Body of pancreas (tissue), 4 donors: ENCODE data around the gene SIRPB2. TPM values are rescaled to one million over a fixed set of nuclear protein-coding genes. Genes with fewer than 3 reads are reported as not detected.
A peak's percentile ranks its signal among the peaks of the same experiment; 100 is the strongest.

Experiments
- ATAC-seq: fragments of 150-250 bp; one replicate; pipeline ENCODE4 v1.9.1; 2016
- DNase-seq, 4 donors: peaks; one replicate each; pipeline ENCODE4 v3.0.0-alpha.2; 2019
- H3K27ac ChIP-seq, 4 donors: fragments of 200-600 bp; sonication (generic); 1 replicate in 3 of 4; 2 replicates in 1 of 4; pipeline versions ENCODE4 v1.5.1 to v1.6.1; 2016 to 2019; ENCODE audit warnings: mild to moderate bottlenecking in 1 of 4, mixed read lengths in 1 of 4, moderate library complexity in 1 of 4
- H3K27me3 ChIP-seq, 2 donors: fragments of 200-600 bp; sonication (generic); one replicate each; pipeline ENCODE4 v1.6.0; 2016; ENCODE audit warnings: mild to moderate bottlenecking in 1 of 2
- H3K36me3 ChIP-seq, 2 donors: fragments of 200-600 bp; sonication (generic); replicated peaks in 1 of 2; 2 replicates each; pipeline ENCODE4 v1.5.1; 2016; ENCODE audit warnings: low read depth in 2 of 2; ENCODE audit not compliant: insufficient read depth in 1 of 2
- H3K4me1 ChIP-seq: fragments of 200-600 bp; sonication (generic); one replicate; pipeline ENCODE4 v1.6.0; 2016
- H3K4me3 ChIP-seq, 2 donors: fragments of 200-600 bp; sonication (generic); 1 replicate in 1 of 2; 2 replicates in 1 of 2; pipeline ENCODE4 v1.5.1; 2016 to 2019
- H3K9me3 ChIP-seq, 3 donors: fragments of 200-600 bp; sonication (generic); 1 replicate in 2 of 3; 2 replicates in 1 of 3; pipeline ENCODE4 v1.5.1; 2016
- CTCF ChIP-seq, 7 experiments: fragments of 450-650 bp in 4 of 7; fragments of 200-600 bp in 3 of 7; sonication (generic) in 3 of 7; IDR thresholded peaks; one replicate each; pipeline ENCODE4 v1.5.1; 2016 to 2019; ENCODE audit warnings: antibody characterized with exemption in 7 of 7
- POLR2A ChIP-seq, 3 donors: fragments of 450-650 bp; IDR thresholded peaks; one replicate each; pipeline ENCODE4 v1.6.1; 2016; ENCODE audit warnings: antibody characterized with exemption in 3 of 3, mild to moderate bottlenecking in 2 of 3
- WGBS, 2 donors: methylation state at CpG; one replicate each; pipeline ENCODE4 v1.1.5; 2017; 5-methylcytosine and 5-hydroxymethylcytosine counted together
- intact Hi-C: fragments of 100-400 bp; cut with DNase I; formaldehyde crosslinking; loops from one replicate; pipeline ENCODE4 v1.15.1; 2023
- total RNA-seq, 2 donors: library from RNA; depleted of rRNA; stranded (reverse); fragments of >200 nt; gene quantifications; one replicate each; pipeline ENCODE4 v1.1.0, GENCODE V29; 2016

The SIRPB2 gene
- total RNA-seq, 2 donors from 2014 or later: 0.33 to 2.3 TPM

GRCh38 chr20:1443085-1443484 is 48.1 kb downstream of the SIRPB2 start:
- H3K4me1 ChIP-seq: no peaks in the 10 kb centered on the region
- no peak overlapping the region for H3K27ac ChIP-seq
- 74 to 76% methylated on average over 5 of the region's 5 CpGs for WGBS, 2 donors
- TF ChIP-seq CTCF (IDR thresholded peaks at IDR 0.05): no peak
- no peak for TF ChIP-seq POLR2A (IDR thresholded peaks at IDR 0.05)
- no peaks in the 10 kb centered on the region for H3K9me3 ChIP-seq
- intact Hi-C loops: no loop called here
- no peak for DNase-seq
- H3K4me3 ChIP-seq: no peak overlapping the region
- ATAC-seq: no peak
- no peaks in the 10 kb centered on the region for H3K27me3 ChIP-seq
- peaks cover 0 to 43% of the 10 kb centered on the region in 2 donors for H3K36me3 ChIP-seq

GRCh38 chr20:1442304-1442703 is 48.9 kb downstream of the SIRPB2 start:
- H3K36me3 ChIP-seq: peaks cover 0 to 36% of the 10 kb centered on the region in 2 donors

GRCh38 chr20:1441133-1441532 is 50.1 kb downstream of the SIRPB2 start:
- Histone ChIP-seq H3K4me3 (no peak overlapping the region), H3K36me3 (peaks cover 0 to 27% of the 10 kb centered on the region in 2 donors), H3K4me1 (no peaks in the 10 kb centered on the region), H3K27ac (no peak overlapping the region), H3K9me3 (no peaks in the 10 kb centered on the region), H3K27me3 (no peaks in the 10 kb centered on the region)
- TF ChIP-seq POLR2A (IDR thresholded peaks at IDR 0.05) (no peak), CTCF (IDR thresholded peaks at IDR 0.05) (no peak)
- ATAC-seq (no peak), DNase-seq (no peak)
- WGBS, 2 donors: 82 to 93% methylated on average over 3 of the region's 3 CpGs
- intact Hi-C loops: no loop called here

More at GRCh38 chr20:1442304-1442703, 48.9 kb downstream of the SIRPB2 start:
- no peak for DNase-seq
- TF ChIP-seq CTCF (IDR thresholded peaks at IDR 0.05) (no peak), POLR2A (IDR thresholded peaks at IDR 0.05) (no peak)
- intact Hi-C loops: no loop called here
- H3K4me1 ChIP-seq: no peaks in the 10 kb centered on the region
- no peak overlapping the region for H3K4me3 ChIP-seq
- H3K9me3 ChIP-seq: no peaks in the 10 kb centered on the region
- ATAC-seq: no peak
- no peaks in the 10 kb centered on the region for H3K27me3 ChIP-seq
- no peak overlapping the region for H3K27ac ChIP-seq
- 82 to 89% methylated on average over 2 of the region's 2 CpGs for WGBS, 2 donors

GRCh38 chr20:1440024-1440423 is 51.2 kb downstream of the SIRPB2 start:
- H3K36me3 ChIP-seq: peaks cover 0 to 17% of the 10 kb centered on the region in 2 donors
- ATAC-seq: no peak

More at GRCh38 chr20:1440024-1440423, 51.2 kb downstream of the SIRPB2 start:
- TF ChIP-seq POLR2A (IDR thresholded peaks at IDR 0.05) (no peak), CTCF (IDR thresholded peaks at IDR 0.05) (peak in 2 of 7 experiments; percentile 24 to 28)
- no peaks in the 10 kb centered on the region for H3K27me3 ChIP-seq
- no peak overlapping the region for H3K27ac ChIP-seq
- WGBS, 2 donors: 73 to 81% methylated on average over 6 of the region's 6 CpGs
- intact Hi-C loops: no loop called here
- H3K9me3 ChIP-seq: no peaks in the 10 kb centered on the region
- DNase-seq: peak in 1 of 4 donors; percentile 16
- no peaks in the 10 kb centered on the region for H3K4me1 ChIP-seq
- no peak overlapping the region for H3K4me3 ChIP-seq
